Right forelimb (tissue), 1 donor: Measurements from ENCODE around the gene GSTO2.
"Not testable (repeated sequence)": the region's sequence is repeated elsewhere in the genome, so short reads cannot be mapped to it uniquely, and the experiment has no call there.

Source experiments
- DNase-seq: peaks from one replicate; pipeline ENCODE4 v3.0.0-alpha.2; 2018

The GSTO2 gene

GRCh38 chr10:104268713-104269645 lies at the start of gene GSTO2:
GSTO2 (plus strand) TSS chr10:104269184; CDS start chr10:104274916, 5,732 bp downstream.
- DNase-seq = peak; percentile 98

GRCh38 chr10:104220522-104220921 lies 48.5 kb upstream of the GSTO2 start:
- no peak for DNase-seq

GRCh38 chr10:104223304-104223703 lies 45.7 kb upstream of the GSTO2 start:
- no peak for DNase-seq

- DNase-seq = no peak
Observed at GRCh38 chr10:104230490-104230889, 38.5 kb upstream of the GSTO2 start.

- DNase-seq = peak; percentile 99
Observed at GRCh38 chr10:104231784-104232612, 37.0 kb upstream of the GSTO2 start, which contains the start of gene CFAP43. CFAP43 (minus strand) TSS chr10:104232364; CDS start chr10:104232246, 118 bp downstream.

GRCh38 chr10:104232613-104233102 lies 36.3 kb upstream of the GSTO2 start:
- no peak for DNase-seq

GRCh38 chr10:104233817-104234216 lies 35.2 kb upstream of the GSTO2 start:
- no peak for DNase-seq

- no peak for DNase-seq
Observed at GRCh38 chr10:104234934-104235333, 34.0 kb upstream of the GSTO2 start.

GRCh38 chr10:104235801-104236200 lies 33.2 kb upstream of the GSTO2 start:
- DNase-seq = no peak

GRCh38 chr10:104240078-104240477 lies 28.9 kb upstream of the GSTO2 start:
- DNase-seq = no peak

- no peak for DNase-seq
Observed at GRCh38 chr10:104242545-104242944, 26.4 kb upstream of the GSTO2 start.

GRCh38 chr10:104243009-104243408 lies 26.0 kb upstream of the GSTO2 start:
- not testable (repeated sequence) for DNase-seq

- DNase-seq = no peak
Observed at GRCh38 chr10:104243512-104243911, 25.5 kb upstream of the GSTO2 start.

- no peak for DNase-seq
Observed at GRCh38 chr10:104245066-104245632, 23.8 kb upstream of the GSTO2 start.

- DNase-seq = no peak
Observed at GRCh38 chr10:104246976-104247375, 22.0 kb upstream of the GSTO2 start.

- no peak for DNase-seq
Observed at GRCh38 chr10:104247513-104248146, 21.4 kb upstream of the GSTO2 start.

- not testable (repeated sequence) for DNase-seq
Observed at GRCh38 chr10:104248931-104249330, 20.1 kb upstream of the GSTO2 start.

- no peak for DNase-seq
Observed at GRCh38 chr10:104250371-104250770, 18.6 kb upstream of the GSTO2 start.

- DNase-seq = no peak
Observed at GRCh38 chr10:104251443-104251842, 17.5 kb upstream of the GSTO2 start.

- DNase-seq = no peak
Observed at GRCh38 chr10:104252368-104252767, 16.6 kb upstream of the GSTO2 start.

GRCh38 chr10:104253106-104253505 lies 15.9 kb upstream of the GSTO2 start:
- DNase-seq = no peak

GRCh38 chr10:104253606-104254410 lies 15.2 kb upstream of the GSTO2 start:
- no peak for DNase-seq
